HG03095 (cell line): Measurements from ENCODE around the gene EYS.
"Not testable (repeated sequence)": the region's sequence is repeated elsewhere in the genome, so short reads cannot be mapped to it uniquely, and the experiment has no call there.

Experiments
- ATAC-seq: cut with Tn5 transposase; IDR thresholded peaks from one replicate; pipeline ENCODE4 v1.9.1; 2021; ENCODE audit warnings: moderate library complexity; ENCODE audit not compliant: unreplicated experiment

EYS gene

GRCh38 chr6:64504503-64504902 is 1202.5 kb downstream of the EYS start:
- ATAC-seq: no peak

- no peak for ATAC-seq
Observed at GRCh38 chr6:64502801-64503200, 1204.2 kb downstream of the EYS start.

GRCh38 chr6:64497634-64498033 is 1209.4 kb downstream of the EYS start:
- ATAC-seq: no peak

GRCh38 chr6:64489763-64490162 is 1217.3 kb downstream of the EYS start:
- no peak for ATAC-seq

- no peak for ATAC-seq
Observed at GRCh38 chr6:64486578-64487351, 1220.3 kb downstream of the EYS start.

- no peak for ATAC-seq
Observed at GRCh38 chr6:64483956-64484499, 1223.0 kb downstream of the EYS start.

GRCh38 chr6:64482631-64483030 is 1224.4 kb downstream of the EYS start:
- no peak for ATAC-seq

- ATAC-seq: no peak
Observed at GRCh38 chr6:64479134-64479533, 1227.9 kb downstream of the EYS start.

- ATAC-seq: no peak
Observed at GRCh38 chr6:64477391-64477790, 1229.6 kb downstream of the EYS start.

GRCh38 chr6:64476935-64477334 is 1230.1 kb downstream of the EYS start:
- ATAC-seq: no peak

GRCh38 chr6:64469405-64469804 is 1237.6 kb downstream of the EYS start:
- not testable (repeated sequence) for ATAC-seq

GRCh38 chr6:64467656-64468055 is 1239.4 kb downstream of the EYS start:
- no peak for ATAC-seq

- ATAC-seq: no peak
Observed at GRCh38 chr6:64459411-64459944, 1247.5 kb downstream of the EYS start.

- ATAC-seq: not testable (repeated sequence)
Observed at GRCh38 chr6:64448101-64448500, 1258.9 kb downstream of the EYS start.

- ATAC-seq: no peak
Observed at GRCh38 chr6:64445038-64445437, 1262.0 kb downstream of the EYS start.

GRCh38 chr6:64439274-64439673 is 1267.8 kb downstream of the EYS start:
- ATAC-seq: no peak

GRCh38 chr6:64437996-64438395 is 1269.0 kb downstream of the EYS start:
- no peak for ATAC-seq

GRCh38 chr6:64429926-64430325 is 1277.1 kb downstream of the EYS start:
- no peak for ATAC-seq

- ATAC-seq: no peak
Observed at GRCh38 chr6:64428186-64428585, 1278.8 kb downstream of the EYS start.

- no peak for ATAC-seq
Observed at GRCh38 chr6:64415926-64416325, 1291.1 kb downstream of the EYS start.

GRCh38 chr6:64411226-64411625 is 1295.8 kb downstream of the EYS start:
- no peak for ATAC-seq

GRCh38 chr6:64409948-64410347 is 1297.1 kb downstream of the EYS start:
- ATAC-seq: no peak
